CD14-positive monocyte (primary cell): ENCODE measurements around the gene JARID2. TPM values are rescaled to one million over a fixed set of nuclear protein-coding genes. Genes with fewer than 3 reads are reported as not detected.

Experiments used
- DNase-seq, 3 donors: peaks; one replicate each; pipeline ENCODE4 v3.0.0-alpha.2; 2011 to 2022
- H2AFZ ChIP-seq: 2 replicates; pipeline ENCODE4 v1.6.0; 2012; ENCODE audit warnings: mild to moderate bottlenecking, low read depth, low read length, inconsistent platforms; ENCODE audit not compliant: insufficient read depth, poor library complexity, severe bottlenecking
- H3K27ac ChIP-seq, 2 donors: 1 replicate in 1 of 2; 2 replicates in 1 of 2; pipeline ENCODE4 v1.5.1; 2012 to 2013; ENCODE audit warnings: low read length in 2 of 2, control low read depth in 1 of 2, inconsistent platforms in 1 of 2, low read depth in 1 of 2, mild to moderate bottlenecking in 1 of 2
- H3K27me3 ChIP-seq, 2 donors: one replicate each; pipeline versions ENCODE4 v1.6.0 to v1.6.1; 2011 to 2013; ENCODE audit warnings: low read length in 2 of 2; ENCODE audit not compliant: control insufficient read depth in 2 of 2, insufficient read depth in 2 of 2
- H3K36me3 ChIP-seq, 2 donors: replicated peaks in 1 of 2; 1 replicate in 1 of 2; 2 replicates in 1 of 2; pipeline versions ENCODE4 v1.5.1 to v1.6.1; 2012 to 2013; ENCODE audit warnings: low read length in 2 of 2, control low read depth in 1 of 2, inconsistent platforms in 1 of 2, mild to moderate bottlenecking in 1 of 2; ENCODE audit not compliant: insufficient read depth in 2 of 2, control insufficient read depth in 1 of 2
- H3K4me1 ChIP-seq, 2 donors: 1 replicate in 1 of 2; 2 replicates in 1 of 2; pipeline versions ENCODE4 v1.5.1 to v1.6.1; 2012 to 2013; ENCODE audit warnings: low read length in 2 of 2, control low read depth in 1 of 2, inconsistent platforms in 1 of 2, mild to moderate bottlenecking in 1 of 2, moderate library complexity in 1 of 2; ENCODE audit not compliant: insufficient read depth in 2 of 2, control insufficient read depth in 1 of 2
- H3K4me2 ChIP-seq: replicated peaks from 2 replicates; pipeline ENCODE3; 2012; ENCODE audit warnings: low read length, moderate library complexity, mild to moderate bottlenecking; ENCODE audit not compliant: poor library complexity, severe bottlenecking; ENCODE audit errors: extremely low read depth
- H3K4me3 ChIP-seq, 3 experiments: fragments of 200-600 bp in 1 of 3; sonication (generic) in 1 of 3; replicated peaks in 1 of 3; 1 replicate in 2 of 3; 2 replicates in 1 of 3; pipeline ENCODE4 v1.5.1; 2011 to 2013; ENCODE audit warnings: low read length in 3 of 3, mild to moderate bottlenecking in 3 of 3, control low read depth in 2 of 3, low read depth in 2 of 3, inconsistent platforms in 1 of 3, moderate library complexity in 1 of 3
- H3K79me2 ChIP-seq: 2 replicates; pipeline ENCODE4 v1.6.0; 2012; ENCODE audit warnings: mild to moderate bottlenecking, control low read depth, inconsistent platforms, low read length, moderate library complexity; ENCODE audit not compliant: insufficient read depth
- H3K9ac ChIP-seq: 2 replicates; pipeline ENCODE4 v1.6.0; 2017; ENCODE audit warnings: low read length, mild to moderate bottlenecking; ENCODE audit not compliant: insufficient read depth, poor library complexity, severe bottlenecking
- H3K9me3 ChIP-seq, 2 donors: replicated peaks in 1 of 2; 1 replicate in 1 of 2; 2 replicates in 1 of 2; pipeline versions ENCODE4 v1.5.1 to v1.6.1; 2012 to 2013; ENCODE audit warnings: low read length in 2 of 2, control low read depth in 1 of 2; ENCODE audit not compliant: control insufficient read depth in 1 of 2, insufficient read depth in 1 of 2
- H4K20me1 ChIP-seq: 2 replicates; pipeline ENCODE4 v1.6.0; 2012; ENCODE audit warnings: mild to moderate bottlenecking, low read length, control low read depth, moderate library complexity; ENCODE audit not compliant: insufficient read depth
- H3K27ac Mint-ChIP-seq, 7 donors: one replicate each; pipeline ENCODE4 v1.8.0; 2020; ENCODE audit warnings: mild to moderate bottlenecking in 7 of 7, mixed read lengths in 7 of 7, moderate library complexity in 6 of 7, inconsistent platforms in 2 of 7
- H3K27me3 Mint-ChIP-seq, 3 donors: one replicate each; pipeline ENCODE4 v1.8.0; 2021 to 2022; ENCODE audit warnings: low read depth in 3 of 3, mild to moderate bottlenecking in 3 of 3, mixed read lengths in 3 of 3, moderate library complexity in 3 of 3, inconsistent platforms in 1 of 3
- H3K36me3 Mint-ChIP-seq, 2 donors: one replicate each; pipeline ENCODE4 v1.8.0; 2020; ENCODE audit warnings: mixed read lengths in 2 of 2, inconsistent platforms in 1 of 2, mild to moderate bottlenecking in 1 of 2
- H3K4me1 Mint-ChIP-seq: one replicate; pipeline ENCODE4 v1.8.0; 2020; ENCODE audit warnings: mild to moderate bottlenecking, mixed read lengths
- H3K4me3 Mint-ChIP-seq, 2 donors: one replicate each; pipeline ENCODE4 v1.8.0; 2020; ENCODE audit warnings: mild to moderate bottlenecking in 2 of 2, mixed read lengths in 2 of 2, moderate library complexity in 1 of 2
- H3K9me3 Mint-ChIP-seq, 7 donors: one replicate each; pipeline ENCODE4 v1.8.0; 2020 to 2022; ENCODE audit warnings: mixed read lengths in 7 of 7, mild to moderate bottlenecking in 6 of 7, moderate library complexity in 6 of 7, inconsistent platforms in 2 of 7
- WGBS: methylation state at CpG from one replicate; pipeline ENCODE4 v1.1.5; 2013; ENCODE audit warnings: missing lambda C conversion rate; ENCODE audit not compliant: insufficient coverage; 5-methylcytosine and 5-hydroxymethylcytosine counted together
- intact Hi-C, 2 donors: fragments of 100-400 bp; cut with micrococcal nuclease; formaldehyde crosslinking; loops; one replicate each; pipeline versions ENCODE4 v1.15.0 to v1.15.1; 2023
- polyA plus RNA-seq, 3 donors: library from polyadenylated mRNA; depleted of rRNA in 1 of 3; unstranded in 2 of 3; stranded (reverse) in 1 of 3; fragments of 300-500 nt in 2 of 3; fragments of >200 nt in 1 of 3; fragmentation: Illumina TruSeq in 2 of 3; gene quantifications; 1 replicate in 2 of 3; 2 replicates in 1 of 3; pipeline ENCODE4 v1.2.3, GENCODE V29; 2012 to 2021
- TF ChIP-seq, protein P1 (sequence below): fragments of 200-600 bp; IDR thresholded peaks from one replicate; pipeline ENCODE4 v1.8.0; 2022; ENCODE audit warnings: antibody characterized with exemption, mild to moderate bottlenecking

JARID2 gene
- polyA plus RNA-seq, 3 donors, result 6.8 to 17.5 (median 12.5) TPM

DNA sequence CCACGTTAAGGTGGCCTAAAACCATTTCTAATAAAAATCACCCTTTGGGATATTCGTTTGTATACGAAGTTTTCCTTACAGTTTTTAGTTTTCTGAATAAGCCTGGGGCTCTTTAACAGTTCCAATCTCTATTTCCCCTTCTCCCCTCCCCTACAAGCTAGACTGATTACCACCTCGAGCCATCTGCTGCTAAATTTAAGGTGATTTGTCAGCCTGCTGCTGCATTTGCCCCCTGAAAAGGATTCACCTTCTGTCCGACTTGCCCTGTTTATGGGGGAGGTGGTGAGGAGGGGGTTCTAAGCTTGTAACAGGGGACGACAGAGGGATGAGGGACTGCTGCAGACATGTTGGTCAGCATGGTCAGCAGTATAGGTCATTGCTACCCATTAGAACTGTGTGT lies 146.3 kb downstream of the JARID2 start:
- Histone ChIP-seq H3K27ac (peak overlapping the region in 1 of 2 donors; percentile 71), H3K4me1 (peaks cover 21 to 28% of the 10 kb centered on the region in 2 donors), H3K4me3 (no peak overlapping the region), H3K36me3 (peaks cover 0 to 7% of the 10 kb centered on the region in 2 donors), H4K20me1 (peaks cover 99% of the 10 kb centered on the region), H2AFZ (no peak overlapping the region), H3K4me2 (no peak overlapping the region), H3K27me3 (no peaks in the 10 kb centered on the region), H3K9me3 (no peaks in the 10 kb centered on the region), H3K9ac (no peak overlapping the region), H3K79me2 (peaks cover 100% of the 10 kb centered on the region)
- Mint-ChIP-seq H3K27me3 (no peaks in the 10 kb centered on the region), H3K4me3 (no peak overlapping the region), H3K36me3 (peaks cover 29 to 52% of the 10 kb centered on the region in 2 donors), H3K27ac (peak overlapping the region in 2 of 7 donors; percentile 21 to 53), H3K4me1 (peaks cover 52% of the 10 kb centered on the region), H3K9me3 (no peaks in the 10 kb centered on the region)
- intact Hi-C loops, result no loop called here
- no peak for DNase-seq
- TF ChIP-seq, protein P1, sequence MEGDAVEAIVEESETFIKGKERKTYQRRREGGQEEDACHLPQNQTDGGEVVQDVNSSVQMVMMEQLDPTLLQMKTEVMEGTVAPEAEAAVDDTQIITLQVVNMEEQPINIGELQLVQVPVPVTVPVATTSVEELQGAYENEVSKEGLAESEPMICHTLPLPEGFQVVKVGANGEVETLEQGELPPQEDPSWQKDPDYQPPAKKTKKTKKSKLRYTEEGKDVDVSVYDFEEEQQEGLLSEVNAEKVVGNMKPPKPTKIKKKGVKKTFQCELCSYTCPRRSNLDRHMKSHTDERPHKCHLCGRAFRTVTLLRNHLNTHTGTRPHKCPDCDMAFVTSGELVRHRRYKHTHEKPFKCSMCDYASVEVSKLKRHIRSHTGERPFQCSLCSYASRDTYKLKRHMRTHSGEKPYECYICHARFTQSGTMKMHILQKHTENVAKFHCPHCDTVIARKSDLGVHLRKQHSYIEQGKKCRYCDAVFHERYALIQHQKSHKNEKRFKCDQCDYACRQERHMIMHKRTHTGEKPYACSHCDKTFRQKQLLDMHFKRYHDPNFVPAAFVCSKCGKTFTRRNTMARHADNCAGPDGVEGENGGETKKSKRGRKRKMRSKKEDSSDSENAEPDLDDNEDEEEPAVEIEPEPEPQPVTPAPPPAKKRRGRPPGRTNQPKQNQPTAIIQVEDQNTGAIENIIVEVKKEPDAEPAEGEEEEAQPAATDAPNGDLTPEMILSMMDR, result no peak
- WGBS, result 50% methylated on average over 2 of the region's 6 CpGs

GRCh38 chr6:15393605-15394004 lies 147.7 kb downstream of the JARID2 start:
- intact Hi-C loops, result no loop called here
- peaks cover 0 to 7% of the 10 kb centered on the region in 2 donors for H3K36me3 ChIP-seq
- Mint-ChIP-seq H3K36me3 (peaks cover 29 to 43% of the 10 kb centered on the region in 2 donors), H3K27ac (peak overlapping the region in 1 of 7 donors; percentile 20), H3K4me1 (peaks cover 53% of the 10 kb centered on the region), H3K4me3 (no peak overlapping the region), H3K27me3 (no peaks in the 10 kb centered on the region), H3K9me3 (no peaks in the 10 kb centered on the region)
- DNase-seq, result no peak
- WGBS, result 100% methylated on average over 1 of the region's 7 CpGs
- H3K9me3 ChIP-seq, result no peaks in the 10 kb centered on the region
- H3K4me1 ChIP-seq, result peaks cover 27 to 35% of the 10 kb centered on the region in 2 donors
- H3K4me3 ChIP-seq, result no peak overlapping the region
- H3K27me3 ChIP-seq, result no peaks in the 10 kb centered on the region
- H3K27ac ChIP-seq, result no peak overlapping the region
- H4K20me1 ChIP-seq, result peaks cover 100% of the 10 kb centered on the region
- no peak overlapping the region for H2AFZ ChIP-seq
- TF ChIP-seq, protein P1, result no peak
- peaks cover 100% of the 10 kb centered on the region for H3K79me2 ChIP-seq
- H3K4me2 ChIP-seq, result no peak overlapping the region
- H3K9ac ChIP-seq, result no peak overlapping the region
